HCT116 (cell line): Measurements from ENCODE around the gene PRKCQ. TPM values are rescaled to one million over a fixed set of nuclear protein-coding genes. Genes with fewer than 3 reads are reported as not detected.

Source experiments
- ATAC-seq: fragments of 200-7000 bp; cut with Tn5 transposase; 2 replicates; pipeline ENCODE4 v1.9.1; 2020; ENCODE audit warnings: mild to moderate bottlenecking, moderate library complexity
- BruUV-seq: library from RNA; stranded (reverse); fragments of 400-500 nt; replicated peaks from 2 replicates; lab custom pipeline; 2021; lab: Mats Ljungman, UMichigan
- CTCF ChIA-PET: fragments of 300-600 bp; sonication (Branson Sonifier 250); formaldehyde crosslinking; loops from one replicate; lab custom pipeline; 2021; ENCODE audit warnings: antibody characterized with exemption; lab: Charles Lee
- POLR2A ChIA-PET: fragments of 300-600, 350-600 bp; sonication (Branson Sonifier 250); formaldehyde crosslinking; loops from one replicate; lab custom pipeline; 2021; ENCODE audit warnings: antibody characterized with exemption; lab: Charles Lee
- RAD21 ChIA-PET, 2 experiments: fragments of 300-600 bp; sonication (Branson Sonifier 250); formaldehyde crosslinking; loops; one replicate each; lab custom pipeline; 2023; ENCODE audit warnings: low total read pairs in 2 of 2; ENCODE audit not compliant: uncharacterized antibody in 2 of 2, unreplicated experiment in 2 of 2, low non-redundant PET in 1 of 2; lab: Charles Lee
- DNase-seq: peaks from one replicate; pipeline ENCODE4 v3.0.0-alpha.2; 2010; ENCODE audit warnings: low read depth, low spot score
- H2AFZ ChIP-seq: fragments of 200-600 bp; shearing (Covaris generic), sonication (generic); 2 replicates; pipeline ENCODE4 v1.6.1; 2017; ENCODE audit warnings: low read depth, mixed run types, mixed read lengths, antibody characterized with exemption, low read length; ENCODE audit not compliant: poor library complexity, severe bottlenecking
- H3K27ac ChIP-seq: 2 replicates; pipeline ENCODE4 v1.5.1; 2012; ENCODE audit warnings: low read depth, low read length
- H3K27me3 ChIP-seq: fragments of 200-600 bp; sonication (generic); 2 replicates; pipeline ENCODE4 v1.6.1; 2016; ENCODE audit warnings: mixed run types, low read length, mixed read lengths; ENCODE audit not compliant: insufficient read depth
- H3K36me3 ChIP-seq, 2 experiments: fragments of 200-500 bp in 1 of 2; fragments of 200-600 bp in 1 of 2; sonication (Bioruptor generic) in 1 of 2; sonication (generic) in 1 of 2; 2 replicates each; pipeline versions ENCODE4 v1.5.1 to v1.6.1; 2014 to 2016; ENCODE audit warnings: low read length in 2 of 2, inconsistent platforms in 1 of 2, mixed read lengths in 1 of 2, mixed run types in 1 of 2; ENCODE audit not compliant: insufficient read depth in 2 of 2, control insufficient read depth in 1 of 2
- H3K4me1 ChIP-seq, 2 experiments: fragments of 200-600 bp in 1 of 2; sonication (generic) in 1 of 2; 2 replicates each; pipeline versions ENCODE4 v1.5.1 to v1.6.1; 2012 to 2017; ENCODE audit warnings: low read length in 2 of 2, inconsistent platforms in 1 of 2, mild to moderate bottlenecking in 1 of 2, mixed read lengths in 1 of 2, mixed run types in 1 of 2, moderate library complexity in 1 of 2; ENCODE audit not compliant: insufficient read depth in 2 of 2, control insufficient read depth in 1 of 2
- H3K4me2 ChIP-seq: fragments of 200-600 bp; sonication (generic); 2 replicates; pipeline ENCODE4 v1.6.1; 2017; ENCODE audit warnings: mixed run types, low read length, mixed read lengths
- H3K4me3 ChIP-seq, 2 experiments: fragments of 200-600 bp in 1 of 2; sonication (generic) in 1 of 2; replicated peaks in 1 of 2; 2 replicates each; pipeline ENCODE4 v1.5.1; 2011 to 2016; ENCODE audit warnings: low read length in 2 of 2, control low read depth in 1 of 2, low read depth in 1 of 2, mild to moderate bottlenecking in 1 of 2, mixed read lengths in 1 of 2, mixed run types in 1 of 2
- H3K79me2 ChIP-seq: fragments of 200-600 bp; sonication (generic); 2 replicates; pipeline ENCODE4 v1.6.1; 2017; ENCODE audit warnings: mild to moderate bottlenecking, mixed run types, low read length, moderate library complexity, mixed read lengths; ENCODE audit not compliant: insufficient read depth
- H3K9ac ChIP-seq: fragments of 200-600 bp; sonication (generic); 2 replicates; pipeline ENCODE4 v1.6.1; 2016; ENCODE audit warnings: low read length, mixed read lengths
- H3K9me2 ChIP-seq: fragments of 200-600 bp; sonication (generic), shearing (Covaris generic); 2 replicates; pipeline ENCODE4 v1.6.1; 2017; ENCODE audit warnings: mixed run types, mild to moderate bottlenecking, moderate library complexity; ENCODE audit not compliant: insufficient read depth
- H3K9me3 ChIP-seq, 2 experiments: fragments of 200-500 bp in 1 of 2; fragments of 200-600 bp in 1 of 2; sonication (Bioruptor generic) in 1 of 2; sonication (generic) in 1 of 2; 2 replicates each; pipeline ENCODE4 v1.6.1; 2014 to 2017; ENCODE audit warnings: low read length in 2 of 2, mixed read lengths in 2 of 2, inconsistent platforms in 1 of 2, low read depth in 1 of 2, mild to moderate bottlenecking in 1 of 2, mixed run types in 1 of 2, moderate library complexity in 1 of 2; ENCODE audit not compliant: control insufficient read depth in 1 of 2, insufficient read depth in 1 of 2
- H4K20me1 ChIP-seq: fragments of 200-600 bp; sonication (generic), shearing (Covaris generic); 2 replicates; pipeline ENCODE4 v1.6.1; 2017; ENCODE audit warnings: mixed run types, mild to moderate bottlenecking, moderate library complexity; ENCODE audit not compliant: insufficient read depth
- CBX3 ChIP-seq: IDR thresholded peaks from 2 replicates; pipeline ENCODE4 v1.6.1; 2012; ENCODE audit warnings: low read depth
- CEBPB ChIP-seq: IDR thresholded peaks from 2 replicates; pipeline ENCODE4 v1.6.1; 2012; ENCODE audit warnings: low read depth
- EGR1 ChIP-seq: IDR thresholded peaks from 2 replicates; pipeline ENCODE4 v1.6.1; 2012; ENCODE audit warnings: low read depth
- ELF1 ChIP-seq: IDR thresholded peaks from 2 replicates; pipeline ENCODE4 v1.6.1; 2012; ENCODE audit warnings: low read depth, borderline replicate concordance
- EZH2 ChIP-seq: fragments of 200-600 bp; sonication (generic); IDR thresholded peaks from 2 replicates; pipeline ENCODE4 v1.6.1; 2017; ENCODE audit warnings: antibody characterized with exemption, mixed run types
- FOSL1 ChIP-seq: IDR thresholded peaks from 2 replicates; pipeline ENCODE4 v1.6.1; 2012; ENCODE audit warnings: low read depth
- JUND ChIP-seq: IDR thresholded peaks from 2 replicates; pipeline ENCODE4 v1.6.1; 2012
- MAX ChIP-seq: IDR thresholded peaks from 2 replicates; pipeline ENCODE4 v1.6.1; 2012
- POLR2AphosphoS5 ChIP-seq: IDR thresholded peaks from 2 replicates; pipeline ENCODE4 v1.6.1; 2011; ENCODE audit warnings: mild to moderate bottlenecking, low read depth, low read length, moderate library complexity
- SP1 ChIP-seq: IDR thresholded peaks from 2 replicates; pipeline ENCODE4 v1.6.1; 2012; ENCODE audit warnings: low read depth
- TCF7L2 ChIP-seq: IDR thresholded peaks from 2 replicates; pipeline ENCODE4 v1.7.0; 2011; ENCODE audit warnings: borderline replicate concordance, inconsistent platforms; ENCODE audit not compliant: insufficient read depth, insufficient read length; ENCODE audit errors: extremely low read depth
- YY1 ChIP-seq: IDR thresholded peaks from 2 replicates; pipeline ENCODE4 v1.6.1; 2011; ENCODE audit warnings: low read length, low read depth, moderate library complexity, mild to moderate bottlenecking; ENCODE audit not compliant: insufficient replicate concordance; ENCODE audit errors: extremely low read depth
- ZFX ChIP-seq: fragments of 450-650 bp; IDR thresholded peaks from 2 replicates; pipeline ENCODE4 v1.6.1; 2017
- ZNF274 ChIP-seq: fragments of 200-500 bp; sonication (Bioruptor generic); IDR thresholded peaks from 2 replicates; pipeline ENCODE4 v1.6.1; 2014; ENCODE audit warnings: mild to moderate bottlenecking, low read depth, low read length, inconsistent platforms
- intact Hi-C: fragments of 100-400 bp; cut with micrococcal nuclease; formaldehyde crosslinking; loops from 2 replicates; pipeline ENCODE4 v1.10.0; 2022
- total RNA-seq: library from RNA; stranded (reverse); gene quantifications from one replicate; pipeline ENCODE4 v1.2.1, GENCODE V29; 2021; ENCODE audit not compliant: unreplicated experiment
- TF ChIP-seq, protein P1 (sequence below): IDR thresholded peaks from 2 replicates; pipeline ENCODE4 v1.6.1; 2011; ENCODE audit warnings: mild to moderate bottlenecking, low read length, moderate library complexity; ENCODE audit not compliant: insufficient replicate concordance; ENCODE audit errors: extremely low read depth

Gene PRKCQ
- total RNA-seq, 1 experiment from 2014 or later, result 0.54 TPM

- ChIA-PET CTCF (no interaction called here), POLR2A (no interaction called here)
- intact Hi-C loops, result no loop called here
Observed at GRCh38 chr10:6588845-6589244, 8.8 kb upstream of the PRKCQ start.

DNA sequence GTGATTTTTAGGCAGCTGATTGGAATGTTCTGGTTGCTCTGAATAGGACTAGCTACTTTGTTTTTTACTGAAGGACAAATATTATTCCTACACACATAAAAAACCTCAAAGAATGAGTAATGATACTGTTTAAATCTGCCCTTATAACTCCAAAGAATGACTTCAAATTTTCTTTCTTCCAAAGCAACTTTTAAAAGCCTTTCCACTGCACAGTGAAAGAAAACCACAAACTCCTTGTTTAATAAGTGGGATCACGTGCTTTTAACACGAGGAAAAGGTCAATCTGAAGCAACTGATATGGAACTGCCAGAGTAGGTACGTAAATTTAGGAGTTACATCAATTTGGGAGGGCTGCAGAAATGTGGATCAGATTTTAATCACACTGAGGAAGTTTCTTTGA is 8.0 kb upstream of the PRKCQ start:
- Histone ChIP-seq H3K27ac (no peak overlapping the region), H3K36me3 (no peaks in the 10 kb centered on the region), H3K4me1 (no peaks in the 10 kb centered on the region), H4K20me1 (no peaks in the 10 kb centered on the region), H3K27me3 (peaks cover 39% of the 10 kb centered on the region; the same call in 1 of the 2 replicates), H3K4me2 (no peak overlapping the region), H3K79me2 (no peaks in the 10 kb centered on the region), H3K4me3 (no peak overlapping the region), H3K9me3 (no peaks in the 10 kb centered on the region), H3K9ac (no peak overlapping the region), H2AFZ (no peak overlapping the region), H3K9me2 (no peaks in the 10 kb centered on the region)
- no peak for DNase-seq
- ChIA-PET POLR2A (no interaction called here), RAD21 (no interaction called here), CTCF (no interaction called here)
- TF ChIP-seq, protein P1, sequence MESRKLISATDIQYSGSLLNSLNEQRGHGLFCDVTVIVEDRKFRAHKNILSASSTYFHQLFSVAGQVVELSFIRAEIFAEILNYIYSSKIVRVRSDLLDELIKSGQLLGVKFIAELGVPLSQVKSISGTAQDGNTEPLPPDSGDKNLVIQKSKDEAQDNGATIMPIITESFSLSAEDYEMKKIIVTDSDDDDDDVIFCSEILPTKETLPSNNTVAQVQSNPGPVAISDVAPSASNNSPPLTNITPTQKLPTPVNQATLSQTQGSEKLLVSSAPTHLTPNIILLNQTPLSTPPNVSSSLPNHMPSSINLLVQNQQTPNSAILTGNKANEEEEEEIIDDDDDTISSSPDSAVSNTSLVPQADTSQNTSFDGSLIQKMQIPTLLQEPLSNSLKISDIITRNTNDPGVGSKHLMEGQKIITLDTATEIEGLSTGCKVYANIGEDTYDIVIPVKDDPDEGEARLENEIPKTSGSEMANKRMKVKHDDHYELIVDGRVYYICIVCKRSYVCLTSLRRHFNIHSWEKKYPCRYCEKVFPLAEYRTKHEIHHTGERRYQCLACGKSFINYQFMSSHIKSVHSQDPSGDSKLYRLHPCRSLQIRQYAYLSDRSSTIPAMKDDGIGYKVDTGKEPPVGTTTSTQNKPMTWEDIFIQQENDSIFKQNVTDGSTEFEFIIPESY, result no peak
- TF ChIP-seq MAX (no peak), TCF7L2 (no peak), ELF1 (no peak), POLR2AphosphoS5 (no peak), CBX3 (no peak)
- no TSS peak for BruUV-seq
- no peak for ATAC-seq
- intact Hi-C loops, result no loop called here

More at GRCh38 chr10:6588845-6589244, 8.8 kb upstream of the PRKCQ start:
- TF ChIP-seq EGR1 (no peak), FOSL1 (no peak), EZH2 (no peak), ZFX (no peak), ELF1 (no peak), JUND (no peak), YY1 (no peak), TCF7L2 (no peak), ZNF274 (no peak), CEBPB (no peak), SP1 (no peak), POLR2AphosphoS5 (no peak)
- TF ChIP-seq, protein P1, result no peak
- TF ChIP-seq, all 23 proteins: peak for 0
- no peaks in the 10 kb centered on the region for H3K9me3 ChIP-seq
- H3K4me3 ChIP-seq, result no peak overlapping the region
- DNase-seq, result no peak
- H3K27ac ChIP-seq, result no peak overlapping the region
- no peak for ATAC-seq
- no peaks in the 10 kb centered on the region for H3K79me2 ChIP-seq
- RAD21 ChIA-PET, result no interaction called here
- BruUV-seq, result no TSS peak
- no peaks in the 10 kb centered on the region for H3K4me1 ChIP-seq
- no peak overlapping the region for H3K9ac ChIP-seq
- no peak overlapping the region for H2AFZ ChIP-seq
- no peaks in the 10 kb centered on the region for H4K20me1 ChIP-seq
- no peak overlapping the region for H3K4me2 ChIP-seq
- H3K36me3 ChIP-seq, result no peaks in the 10 kb centered on the region
- no peaks in the 10 kb centered on the region for H3K9me2 ChIP-seq
- H3K27me3 ChIP-seq, result peaks cover 46% of the 10 kb centered on the region
